A549 treated with AZD9567 at 1 μM for 4 hours (cell line): Measurements from ENCODE around the gene ROR2. TPM values are rescaled to one million over a fixed set of nuclear protein-coding genes. Genes with fewer than 3 reads are reported as not detected.

Experiments
- total RNA-seq: library from RNA; stranded (reverse); fragments of 200-300 nt; extraction: Qiagen RNA extraction; gene quantifications from 5 replicates; pipeline ENCODE4 v1.2.3, GENCODE V29; 2022; ENCODE audit not compliant: insufficient read depth

Gene ROR2
- 1.4 to 2.0 TPM (median 1.6 TPM) in 5 replicates for total RNA-seq

DNA sequence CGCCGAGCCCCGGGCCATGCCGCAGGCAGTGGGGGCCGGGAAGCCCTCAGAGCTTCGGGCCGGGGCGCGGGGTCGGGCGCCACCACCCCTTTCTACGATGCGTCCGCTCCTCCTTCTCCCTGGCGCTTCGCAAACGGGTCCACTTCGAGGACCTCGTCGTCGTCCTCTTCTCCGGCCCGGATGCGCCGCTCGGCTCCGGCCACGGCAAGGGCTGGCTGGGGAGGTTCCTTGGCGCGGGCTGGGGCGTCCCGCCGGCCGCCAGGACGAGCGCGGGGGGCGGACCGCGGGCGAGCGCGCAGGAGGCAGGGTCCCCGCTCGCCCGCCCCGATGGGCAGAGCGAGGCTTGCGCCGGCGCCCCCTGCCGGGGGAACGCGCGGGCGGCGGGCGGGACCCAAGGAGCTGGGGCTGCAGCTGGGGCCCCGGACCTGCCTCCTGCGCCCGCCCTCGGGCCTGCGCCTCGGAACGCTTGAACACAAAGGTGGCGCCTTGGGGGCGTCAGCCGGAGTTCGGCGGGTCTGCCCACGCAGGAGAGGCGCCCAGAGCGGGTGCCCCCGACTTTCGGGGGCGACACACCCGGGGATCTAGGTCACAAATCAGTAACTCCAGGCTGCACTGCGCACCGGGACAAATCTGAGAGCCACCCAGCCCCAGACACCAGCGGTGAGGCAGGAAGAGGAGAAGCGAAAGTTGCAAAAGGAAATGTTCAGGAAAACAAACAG lies at the start of gene ROR2:
Gene ROR2 (minus strand): TSS at position 283 of the 719 bp plus-strand sequence.

Other genes starting within 250 kb of the ROR2 start
- 56.1 to 79.6 TPM (median 67.1 TPM) in 5 replicates for gene SPTLC1, start 165.2 kb upstream of the ROR2 start, total RNA-seq